ENCODE measurements around the gene COL4A3.

The COL4A3 gene

DNA sequence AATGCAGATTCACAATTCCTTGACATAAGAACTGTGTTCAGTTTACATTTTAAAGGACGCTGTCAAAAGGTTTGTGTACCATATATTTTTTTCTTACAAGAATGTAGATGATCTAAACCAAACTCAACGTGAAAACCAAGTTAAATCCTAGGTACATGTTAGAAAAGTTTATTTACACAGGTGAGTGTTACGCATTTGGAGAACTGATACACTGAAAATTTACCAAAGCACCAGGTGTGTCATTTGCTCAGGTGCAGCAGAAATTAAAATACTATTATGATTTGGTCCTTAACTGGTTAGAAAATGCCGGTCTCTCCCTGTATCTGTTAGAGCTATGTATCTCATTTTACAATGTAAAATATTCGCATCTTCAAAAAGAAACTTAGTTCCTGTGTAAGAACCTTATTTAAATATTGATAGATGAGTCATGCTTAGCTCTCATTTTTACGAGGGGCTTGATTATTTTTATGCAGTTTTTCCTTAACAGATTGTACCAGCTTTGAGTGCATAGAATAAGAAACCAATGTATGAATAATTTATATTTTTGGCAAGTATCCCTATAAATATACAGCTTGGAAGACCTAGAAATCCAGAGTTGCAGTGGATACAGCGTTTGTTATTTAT is 185.7 kb downstream of the COL4A3 start:
- DNase-seq, result no peak

DNA sequence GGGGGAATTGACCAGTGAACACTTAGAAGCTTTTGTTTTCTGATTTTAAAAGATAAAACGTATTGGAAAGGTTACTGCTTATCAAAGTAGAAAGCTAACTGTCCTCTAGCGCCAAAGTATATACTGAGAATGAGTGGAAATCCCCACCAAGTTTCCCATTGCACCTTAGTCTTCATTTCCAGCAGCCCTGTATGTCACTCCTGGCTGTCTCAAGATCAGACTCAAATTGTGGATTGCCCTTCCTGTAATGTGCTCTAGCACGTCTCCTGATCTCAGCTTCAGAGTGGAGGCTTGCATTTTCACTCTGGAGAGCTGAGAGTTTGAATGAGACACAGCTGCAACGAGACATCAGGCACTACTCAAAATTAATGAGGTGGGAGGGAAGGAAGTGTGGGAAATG is 187.2 kb downstream of the COL4A3 start:
- no peak for DNase-seq

DNA sequence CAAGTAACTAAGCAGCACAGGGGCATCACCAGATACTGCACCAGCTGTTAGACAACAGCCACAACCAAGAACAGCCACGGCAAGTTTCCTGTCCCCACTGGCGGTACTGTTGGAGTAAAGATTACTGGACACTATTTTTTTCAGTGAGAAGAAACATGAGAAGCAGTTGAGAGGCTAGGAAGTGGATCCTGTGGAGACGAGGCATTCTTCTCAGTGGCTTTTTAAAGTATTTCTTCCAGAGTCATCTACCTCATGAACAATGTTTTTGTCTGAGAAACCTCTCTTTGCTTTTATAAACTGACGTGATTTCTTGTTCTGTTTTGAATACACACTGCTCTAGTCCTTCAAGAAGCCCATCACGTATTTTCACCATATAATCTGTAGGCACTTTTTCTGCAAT is 195.9 kb downstream of the COL4A3 start:
- DNase-seq, result no peak

DNA sequence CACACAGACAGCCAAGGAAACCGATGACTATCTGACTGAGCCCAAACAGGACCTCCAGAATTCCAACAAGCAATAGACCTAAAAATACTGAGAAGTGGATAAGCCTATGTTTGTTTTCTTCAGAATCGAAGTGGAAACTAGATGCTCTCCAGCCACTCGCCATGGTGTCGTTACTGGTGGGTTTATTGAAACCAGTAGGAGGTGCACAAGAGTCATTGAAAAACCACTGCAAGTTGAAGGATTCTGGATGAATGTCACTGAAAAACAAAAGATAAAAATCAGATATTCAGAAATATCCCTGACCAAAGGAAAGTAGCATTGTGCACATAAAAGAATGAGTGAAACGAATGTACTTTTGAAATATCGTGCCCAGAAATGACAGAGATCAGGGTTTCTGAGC is 199.3 kb downstream of the COL4A3 start:
- DNase-seq, result no peak

All from activated naive CD4-positive, alpha-beta T cell treated with anti-CD3 and anti-CD28 coated beads, Interleukin-2, amount 50 U/mL, for 16 hours (primary cell).